Measurements from ENCODE around the gene VEGFA. TPM values are rescaled to one million over a fixed set of nuclear protein-coding genes. Genes with fewer than 3 reads are reported as not detected.

The VEGFA gene
- total and polyA plus RNA-seq, 2 experiments from 2014 or later = 10.7 to 241 TPM

- 88 to 93% methylated on average over 7 of the region's 7 CpGs for WGBS, 2 experiments (ENCODE audit: low coverage in 1 of 2, low lambda C conversion rate in 2 of 2, missing lambda C conversion rate in 2 of 2)
- no peaks in the 10 kb centered on the region for H3K79me2 ChIP-seq (ENCODE audit: insufficient read depth)
- H3K27ac ChIP-seq = no peak overlapping the region
- no peak overlapping the region for H3K4me3 ChIP-seq
- peaks cover 18% of the 10 kb centered on the region for H3K4me1 ChIP-seq (ENCODE audit: insufficient read depth)
- no peaks in the 10 kb centered on the region for H3K36me3 ChIP-seq (ENCODE audit: low read depth)
- no peaks in the 10 kb centered on the region for H3K9me2 ChIP-seq (ENCODE audit: insufficient read depth)
- no peaks in the 10 kb centered on the region for H3K9me3 ChIP-seq (ENCODE audit: low read depth)
- no peak overlapping the region for H2AFZ ChIP-seq
- in situ Hi-C loops (cut with MboI) = no loop called here
- no peak for TF ChIP-seq EZH2 (IDR thresholded peaks at IDR 0.05; ENCODE audit: insufficient read depth, poor library complexity, severe bottlenecking)
- TF ChIP-seq EZH2phosphoT487 (IDR thresholded peaks at IDR 0.05; ENCODE audit: insufficient read depth, low read depth) = no peak
- DNase-seq = no peak
- no peak overlapping the region for H3K4me2 ChIP-seq (ENCODE audit: unreplicated experiment)
- no peaks in the 10 kb centered on the region for H4K20me1 ChIP-seq (ENCODE audit: insufficient read depth)
- no peaks in the 10 kb centered on the region; the same call in 1 of the 2 replicates for H3K27me3 ChIP-seq (replicated peaks; ENCODE audit: insufficient read depth)
- peaks cover 4% of the 10 kb centered on the region; the same call in 1 of the 2 replicates for H3F3A ChIP-seq (ENCODE audit: insufficient read depth)
- no peak overlapping the region for H3K9ac ChIP-seq
These were observed 63.4 kb downstream of the VEGFA start for GRCh38 chr6:43833223-43833995.

GRCh38 chr6:43833996-43834390 lies 64.0 kb downstream of the VEGFA start:
- Histone ChIP-seq H4K20me1 (ENCODE audit: insufficient read depth) (no peaks in the 10 kb centered on the region), H3K79me2 (ENCODE audit: insufficient read depth) (no peaks in the 10 kb centered on the region), H3K27me3 (replicated peaks; ENCODE audit: insufficient read depth) (no peaks in the 10 kb centered on the region; the same call in 1 of the 2 replicates), H3K9me3 (ENCODE audit: low read depth) (no peaks in the 10 kb centered on the region), H3F3A (ENCODE audit: insufficient read depth) (peaks cover 7% of the 10 kb centered on the region; the same call in 1 of the 2 replicates), H2AFZ (no peak overlapping the region), H3K4me3 (no peak overlapping the region), H3K36me3 (ENCODE audit: low read depth) (no peaks in the 10 kb centered on the region), H3K27ac (no peak overlapping the region), H3K4me1 (ENCODE audit: insufficient read depth) (peaks cover 24% of the 10 kb centered on the region), H3K4me2 (ENCODE audit: unreplicated experiment) (no peak overlapping the region), H3K9me2 (ENCODE audit: insufficient read depth) (no peaks in the 10 kb centered on the region), H3K9ac (no peak overlapping the region)
- in situ Hi-C loops (cut with MboI) = no loop called here
- DNase-seq = no peak
- no peak for TF ChIP-seq EZH2 (IDR thresholded peaks at IDR 0.05; ENCODE audit: insufficient read depth, poor library complexity, severe bottlenecking)
- no peak for TF ChIP-seq EZH2phosphoT487 (IDR thresholded peaks at IDR 0.05; ENCODE audit: insufficient read depth, low read depth)
- 86 to 88% methylated on average over 9 of the region's 9 CpGs for WGBS, 2 experiments (ENCODE audit: low coverage in 1 of 2, low lambda C conversion rate in 2 of 2, missing lambda C conversion rate in 2 of 2)

GRCh38 chr6:43834528-43835155 lies 64.6 kb downstream of the VEGFA start:
- H3K4me3 ChIP-seq = no peak overlapping the region
- H4K20me1 ChIP-seq (ENCODE audit: insufficient read depth) = no peaks in the 10 kb centered on the region
- TF ChIP-seq EZH2 (IDR thresholded peaks at IDR 0.05; ENCODE audit: insufficient read depth, poor library complexity, severe bottlenecking) (no peak), EZH2phosphoT487 (IDR thresholded peaks at IDR 0.05; ENCODE audit: insufficient read depth, low read depth) (no peak)
- no peak overlapping the region for H2AFZ ChIP-seq
- no peaks in the 10 kb centered on the region for H3K9me2 ChIP-seq (ENCODE audit: insufficient read depth)
- no peak overlapping the region for H3K9ac ChIP-seq
- DNase-seq = no peak
- no peaks in the 10 kb centered on the region; the same call in 1 of the 2 replicates for H3K27me3 ChIP-seq (replicated peaks; ENCODE audit: insufficient read depth)
- WGBS, 2 experiments (ENCODE audit: low coverage in 1 of 2, low lambda C conversion rate in 2 of 2, missing lambda C conversion rate in 2 of 2) = 91 to 94% methylated on average over 5 of the region's 5 CpGs
- H3K27ac ChIP-seq = no peak overlapping the region
- peaks cover 13% of the 10 kb centered on the region for H3F3A ChIP-seq (ENCODE audit: insufficient read depth)
- H3K4me2 ChIP-seq (ENCODE audit: unreplicated experiment) = no peak overlapping the region
- H3K36me3 ChIP-seq (ENCODE audit: low read depth) = no peaks in the 10 kb centered on the region
- peaks cover 27% of the 10 kb centered on the region for H3K4me1 ChIP-seq (ENCODE audit: insufficient read depth)
- no peaks in the 10 kb centered on the region for H3K9me3 ChIP-seq (ENCODE audit: low read depth)
- H3K79me2 ChIP-seq (ENCODE audit: insufficient read depth) = no peaks in the 10 kb centered on the region
- in situ Hi-C loops (cut with MboI) = no loop called here

GRCh38 chr6:43835872-43836419 lies 65.9 kb downstream of the VEGFA start:
- TF ChIP-seq EZH2 (IDR thresholded peaks at IDR 0.05; ENCODE audit: insufficient read depth, poor library complexity, severe bottlenecking) (no peak), EZH2phosphoT487 (IDR thresholded peaks at IDR 0.05; ENCODE audit: insufficient read depth, low read depth) (no peak)
- DNase-seq = peak; percentile 53
- WGBS, 2 experiments (ENCODE audit: low coverage in 1 of 2, low lambda C conversion rate in 2 of 2, missing lambda C conversion rate in 2 of 2) = 67 to 74% methylated on average over 8 of the region's 8 CpGs
- no peak overlapping the region for H3K9ac ChIP-seq
- H3K9me2 ChIP-seq (ENCODE audit: insufficient read depth) = no peaks in the 10 kb centered on the region
- H3K4me3 ChIP-seq = no peak overlapping the region
- no peaks in the 10 kb centered on the region for H4K20me1 ChIP-seq (ENCODE audit: insufficient read depth)
- peaks cover 38% of the 10 kb centered on the region for H3K4me1 ChIP-seq (ENCODE audit: insufficient read depth)
- H3K36me3 ChIP-seq (ENCODE audit: low read depth) = no peaks in the 10 kb centered on the region
- no peak overlapping the region for H3K4me2 ChIP-seq (ENCODE audit: unreplicated experiment)
- peaks cover 26% of the 10 kb centered on the region for H3F3A ChIP-seq (ENCODE audit: insufficient read depth)
- no peaks in the 10 kb centered on the region for H3K9me3 ChIP-seq (ENCODE audit: low read depth)
- H3K27ac ChIP-seq = no peak overlapping the region
- H2AFZ ChIP-seq = no peak overlapping the region
- H3K27me3 ChIP-seq (replicated peaks; ENCODE audit: insufficient read depth) = no peaks in the 10 kb centered on the region
- in situ Hi-C loops (cut with MboI) = no loop called here
- no peaks in the 10 kb centered on the region for H3K79me2 ChIP-seq (ENCODE audit: insufficient read depth)

Small RNA genes within 50 kb of the gene (small RNA-seq; reads per million reads assigned to genes)
- gene AL136131.3 (ENCODE audit: low read depth, low replicate concordance) = not detected

Other genes starting within 250 kb of the VEGFA start
- 27.6 and 29.5 TPM in 2 replicates for gene XPO5, start 194.2 kb upstream of the VEGFA start, total RNA-seq (2014; rRNA removed; shearing (Covaris generic))
- 17.9 and 18.8 TPM in 2 replicates for gene XPO5, start 194.2 kb upstream of the VEGFA start, polyA plus RNA-seq (2016; fragmentation: Nextera tagmentation; extraction: Ambion mirVana)
- 27.6 and 28.6 TPM in 2 replicates for gene POLH, start 194.0 kb upstream of the VEGFA start, total RNA-seq (2014; rRNA removed; shearing (Covaris generic))
- gene POLH, start 194.0 kb upstream of the VEGFA start, polyA plus RNA-seq (2016; fragmentation: Nextera tagmentation; extraction: Ambion mirVana) = 23.0 and 25.3 TPM in 2 replicates
- 80.7 and 88.3 TPM in 2 replicates for gene GTPBP2, start 140.9 kb upstream of the VEGFA start, total RNA-seq (2014; rRNA removed; shearing (Covaris generic))
- gene GTPBP2, start 140.9 kb upstream of the VEGFA start, polyA plus RNA-seq (2016; fragmentation: Nextera tagmentation; extraction: Ambion mirVana) = 15.5 and 15.9 TPM in 2 replicates
- 33.1 and 33.9 TPM in 2 replicates for gene MAD2L1BP, start 134.4 kb upstream of the VEGFA start, total RNA-seq (2014; rRNA removed; shearing (Covaris generic))
- 32.9 and 34.2 TPM in 2 replicates for gene MAD2L1BP, start 134.4 kb upstream of the VEGFA start, polyA plus RNA-seq (2016; fragmentation: Nextera tagmentation; extraction: Ambion mirVana)
- 0.11 TPM in 1 of 2 replicates, not detected in the other for gene RSPH9, start 125.2 kb upstream of the VEGFA start, total RNA-seq (2014; rRNA removed; shearing (Covaris generic))
- 1.2 and 1.3 TPM in 2 replicates for gene RSPH9, start 125.2 kb upstream of the VEGFA start, polyA plus RNA-seq (2016; fragmentation: Nextera tagmentation; extraction: Ambion mirVana)
- gene MRPS18A, start 82.4 kb upstream of the VEGFA start, total RNA-seq (2014; rRNA removed; shearing (Covaris generic)) = 21.0 and 33.7 TPM in 2 replicates
- gene MRPS18A, start 82.4 kb upstream of the VEGFA start, polyA plus RNA-seq (2016; fragmentation: Nextera tagmentation; extraction: Ambion mirVana) = 39.2 and 43.4 TPM in 2 replicates

Measured in GM23248 (cell line).